Natural killer cell (primary cell): ENCODE data around the gene C5AR1. TPM values are rescaled to one million over a fixed set of nuclear protein-coding genes. Genes with fewer than 3 reads are reported as not detected.

Experiments
- ATAC-seq, 3 donors: fragments of 150-1000 bp in 2 of 3; fragments of 200-7000 bp in 1 of 3; cut with Tn5 transposase; 1 replicate in 1 of 3; 2 replicates in 2 of 3; pipeline ENCODE4 v1.10.0; 2021; ENCODE audit warnings: mild to moderate bottlenecking in 2 of 3, moderate library complexity in 2 of 3
- DNase-seq, 2 donors: peaks; one replicate each; pipeline versions ENCODE4 v3.0.0 to v3.0.0-alpha.2; 2013 to 2021; ENCODE audit warnings: mixed read lengths in 1 of 2
- H3K27ac ChIP-seq: one replicate; pipeline ENCODE4 v1.5.1; 2013; ENCODE audit warnings: mild to moderate bottlenecking, low read length
- H3K27me3 ChIP-seq: one replicate; pipeline ENCODE4 v1.6.1; 2013; ENCODE audit warnings: low read length; ENCODE audit not compliant: control insufficient read depth, insufficient read depth
- H3K36me3 ChIP-seq: one replicate; pipeline ENCODE4 v1.6.1; 2013; ENCODE audit warnings: low read length; ENCODE audit not compliant: control insufficient read depth, insufficient read depth
- H3K4me1 ChIP-seq: one replicate; pipeline ENCODE4 v1.6.1; 2013; ENCODE audit warnings: low read length; ENCODE audit not compliant: control insufficient read depth, insufficient read depth
- H3K4me3 ChIP-seq: one replicate; pipeline ENCODE4 v1.5.1; 2013; ENCODE audit warnings: low read length
- H3K9me3 ChIP-seq: one replicate; pipeline ENCODE4 v1.6.1; 2013; ENCODE audit warnings: low read length; ENCODE audit not compliant: control insufficient read depth, insufficient read depth
- H3K27ac Mint-ChIP-seq, 2 donors: one replicate each; pipeline ENCODE4 v1.8.0; 2022; ENCODE audit warnings: mild to moderate bottlenecking in 2 of 2, mixed read lengths in 2 of 2, moderate library complexity in 1 of 2
- H3K27me3 Mint-ChIP-seq, 2 donors: one replicate each; pipeline ENCODE4 v1.8.0; 2022; ENCODE audit warnings: low read depth in 2 of 2, mixed read lengths in 2 of 2
- H3K36me3 Mint-ChIP-seq: one replicate; pipeline ENCODE4 v1.8.0; 2022; ENCODE audit warnings: mixed read lengths
- H3K4me1 Mint-ChIP-seq, 2 donors: one replicate each; pipeline ENCODE4 v1.8.0; 2022; ENCODE audit warnings: mixed read lengths in 2 of 2
- H3K4me3 Mint-ChIP-seq: one replicate; pipeline ENCODE4 v1.8.0; 2022; ENCODE audit warnings: mild to moderate bottlenecking, moderate library complexity, mixed read lengths
- H3K9me3 Mint-ChIP-seq, 2 donors: one replicate each; pipeline ENCODE4 v1.8.0; 2022; ENCODE audit warnings: mixed read lengths in 2 of 2
- CTCF ChIP-seq: fragments of 200-600 bp; IDR thresholded peaks from one replicate; pipeline ENCODE4 v1.8.0; 2022; ENCODE audit warnings: antibody characterized with exemption
- WGBS: methylation state at CpG from one replicate; pipeline ENCODE4 v1.1.7; 2013; ENCODE audit warnings: missing lambda C conversion rate; ENCODE audit not compliant: insufficient coverage; 5-methylcytosine and 5-hydroxymethylcytosine counted together
- intact Hi-C: fragments of 100-400 bp; cut with micrococcal nuclease; formaldehyde crosslinking; loops from one replicate; pipeline ENCODE4 v1.14.2; 2022
- total RNA-seq, 4 donors: library from RNA; stranded (reverse); fragments of 120-200 nt in 1 of 4; gene quantifications; one replicate each; pipeline versions ENCODE4 v1.2.3 to v1.2.4, GENCODE V29; 2013 to 2022

Gene C5AR1
- total RNA-seq, 3 donors from 2014 or later (not counting 1 experiment from before 2014, with no cell fraction given), result 11.4 to 42.7 (median 28.7) TPM

DNA sequence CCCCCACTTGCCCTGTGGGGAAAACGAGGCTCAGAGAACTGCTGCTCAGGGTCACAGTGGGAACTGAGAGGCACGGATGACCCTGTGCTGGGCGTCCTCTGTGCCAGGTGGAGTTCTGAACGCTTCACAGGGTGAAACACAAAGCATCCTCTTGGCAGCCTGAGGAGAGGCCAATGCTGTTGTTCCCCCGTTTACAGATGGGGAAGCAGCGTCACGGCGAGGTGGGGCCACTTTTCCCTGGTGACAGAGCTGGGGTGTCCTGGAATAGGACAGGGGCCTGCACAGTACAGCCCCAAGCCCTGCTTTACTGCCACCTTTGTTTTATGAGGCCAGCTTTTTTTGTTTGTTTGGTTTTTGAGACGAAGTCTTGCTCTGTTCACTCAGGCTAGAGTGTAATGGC lies 61.6 kb downstream of the C5AR1 start:
- 95% methylated on average over 9 of the region's 9 CpGs for WGBS

More for the DNA sequence above, 61.6 kb downstream of the C5AR1 start:
- ATAC-seq (no peak), DNase-seq (no peak)
- peaks cover 10% of the 10 kb centered on the region for H3K4me1 ChIP-seq
- H3K4me1 Mint-ChIP-seq, result peaks cover 0 to 4% of the 10 kb centered on the region in 2 donors
- peaks cover 57% of the 10 kb centered on the region for H3K36me3 ChIP-seq
- no peak overlapping the region for H3K4me3 Mint-ChIP-seq
- no peak for TF ChIP-seq CTCF
- no peak overlapping the region for H3K27ac ChIP-seq
- H3K27me3 ChIP-seq, result no peaks in the 10 kb centered on the region
- H3K27me3 Mint-ChIP-seq, result no peaks in the 10 kb centered on the region
- H3K27ac Mint-ChIP-seq, result no peak overlapping the region
- H3K36me3 Mint-ChIP-seq, result peaks cover 6% of the 10 kb centered on the region
- H3K9me3 Mint-ChIP-seq, result no peaks in the 10 kb centered on the region
- H3K4me3 ChIP-seq, result no peak overlapping the region
- intact Hi-C loops, result no loop called here
- no peaks in the 10 kb centered on the region for H3K9me3 ChIP-seq

Other genes starting within 250 kb of the C5AR1 start
- gene ZC3H4, start 196.1 kb upstream of the C5AR1 start, total RNA-seq, result 10 to 100 TPM; 71.2 to 75.3 (median 73.3) TPM
- gene SAE1, start 179.0 kb upstream of the C5AR1 start, total RNA-seq, result 10 to 100 TPM; 42.5 to 49.3 (median 46.0) TPM
- 10 to 100 TPM; 39.9 to 45.1 (median 43.9) TPM for gene BBC3, start 78.7 kb upstream of the C5AR1 start, total RNA-seq
- 10 to 100 TPM; 49.6 to 55.8 (median 55.4) TPM for gene CCDC9, start 53.3 kb upstream of the C5AR1 start, total RNA-seq
- 10 to 100 TPM in 1 of 3 donors, 1 to 10 TPM in 2; 9.1 to 10.3 (median 9.5) TPM for gene INAFM1, start 35.0 kb upstream of the C5AR1 start, total RNA-seq
- 10 to 100 TPM in 1 of 3 donors, 1 to 10 TPM in 2; 4.3 to 15.5 (median 8.3) TPM for gene C5AR2, start 22.3 kb downstream of the C5AR1 start, total RNA-seq
- gene DHX34, start 39.5 kb downstream of the C5AR1 start, total RNA-seq, result 10 to 100 TPM; 19.8 to 25.9 (median 20.0) TPM
- not detected for gene MEIS3, start 109.7 kb downstream of the C5AR1 start, total RNA-seq
- under 1 TPM in 1 of 3 donors, not detected in 2; 0.20 TPM for gene SLC8A2, start 162.0 kb downstream of the C5AR1 start, total RNA-seq
- gene KPTN, start 174.4 kb downstream of the C5AR1 start, total RNA-seq, result 1 to 10 TPM; 3.0 to 4.2 (median 3.6) TPM
- gene NAPA, start 205.2 kb downstream of the C5AR1 start, total RNA-seq, result 100 to 1,000 TPM; 192 to 215 (median 192) TPM